Fibroblast of lung (primary cell): ENCODE results near the gene ULK2.
"Not testable (repeated sequence)": the region's sequence is repeated elsewhere in the genome, so short reads cannot be mapped to it uniquely, and the experiment has no call there.

Source experiments
- EZH2 ChIP-seq: IDR thresholded peaks from 2 replicates; pipeline ENCODE4 v1.5.1; 2012; ENCODE audit warnings: low read length, control low read depth, mild to moderate bottlenecking; ENCODE audit errors: missing control alignments
- TF ChIP-seq, protein P1 (sequence below), 2 donors: IDR thresholded peaks in 1 of 2; conservative IDR thresholded peaks in 1 of 2; 1 replicate in 1 of 2; 2 replicates in 1 of 2; pipeline ENCODE4 v1.5.1; 2011 to 2012; ENCODE audit warnings: low read length in 2 of 2, control low read depth in 1 of 2, inconsistent platforms in 1 of 2, low read depth in 1 of 2, mild to moderate bottlenecking in 1 of 2

DNA sequence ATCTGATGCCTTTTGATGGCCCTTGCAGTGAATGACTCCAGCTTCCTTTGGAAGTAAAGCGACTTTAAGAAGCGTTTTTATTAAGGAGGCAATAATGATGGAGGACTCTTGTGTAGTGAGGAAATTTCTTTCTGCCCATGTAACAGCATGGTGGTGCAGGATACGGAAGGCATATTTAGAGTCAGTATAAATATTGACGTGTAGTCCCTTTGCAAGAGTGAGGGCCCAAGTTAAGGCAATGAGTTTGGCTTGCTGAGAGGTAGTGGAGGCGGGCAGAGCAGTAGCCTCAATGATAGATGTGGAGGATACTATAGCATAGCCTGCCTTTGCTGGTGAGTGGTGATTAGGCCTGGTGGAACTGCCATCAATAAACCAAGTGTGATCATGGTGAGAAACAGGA lies 22.3 kb upstream of the ULK2 start:
- TF ChIP-seq, protein P1, sequence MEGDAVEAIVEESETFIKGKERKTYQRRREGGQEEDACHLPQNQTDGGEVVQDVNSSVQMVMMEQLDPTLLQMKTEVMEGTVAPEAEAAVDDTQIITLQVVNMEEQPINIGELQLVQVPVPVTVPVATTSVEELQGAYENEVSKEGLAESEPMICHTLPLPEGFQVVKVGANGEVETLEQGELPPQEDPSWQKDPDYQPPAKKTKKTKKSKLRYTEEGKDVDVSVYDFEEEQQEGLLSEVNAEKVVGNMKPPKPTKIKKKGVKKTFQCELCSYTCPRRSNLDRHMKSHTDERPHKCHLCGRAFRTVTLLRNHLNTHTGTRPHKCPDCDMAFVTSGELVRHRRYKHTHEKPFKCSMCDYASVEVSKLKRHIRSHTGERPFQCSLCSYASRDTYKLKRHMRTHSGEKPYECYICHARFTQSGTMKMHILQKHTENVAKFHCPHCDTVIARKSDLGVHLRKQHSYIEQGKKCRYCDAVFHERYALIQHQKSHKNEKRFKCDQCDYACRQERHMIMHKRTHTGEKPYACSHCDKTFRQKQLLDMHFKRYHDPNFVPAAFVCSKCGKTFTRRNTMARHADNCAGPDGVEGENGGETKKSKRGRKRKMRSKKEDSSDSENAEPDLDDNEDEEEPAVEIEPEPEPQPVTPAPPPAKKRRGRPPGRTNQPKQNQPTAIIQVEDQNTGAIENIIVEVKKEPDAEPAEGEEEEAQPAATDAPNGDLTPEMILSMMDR (conservative IDR thresholded peaks at IDR 0.05 in 1 of 2, IDR thresholded peaks at IDR 0.05 in 1 of 2; ENCODE audit: low read depth in 1 of 2, low read length in 2 of 2): not testable (repeated sequence)
- not testable (repeated sequence) for TF ChIP-seq EZH2
